ENCODE measurements around the gene ZNF879.

Gene ZNF879

DNA sequence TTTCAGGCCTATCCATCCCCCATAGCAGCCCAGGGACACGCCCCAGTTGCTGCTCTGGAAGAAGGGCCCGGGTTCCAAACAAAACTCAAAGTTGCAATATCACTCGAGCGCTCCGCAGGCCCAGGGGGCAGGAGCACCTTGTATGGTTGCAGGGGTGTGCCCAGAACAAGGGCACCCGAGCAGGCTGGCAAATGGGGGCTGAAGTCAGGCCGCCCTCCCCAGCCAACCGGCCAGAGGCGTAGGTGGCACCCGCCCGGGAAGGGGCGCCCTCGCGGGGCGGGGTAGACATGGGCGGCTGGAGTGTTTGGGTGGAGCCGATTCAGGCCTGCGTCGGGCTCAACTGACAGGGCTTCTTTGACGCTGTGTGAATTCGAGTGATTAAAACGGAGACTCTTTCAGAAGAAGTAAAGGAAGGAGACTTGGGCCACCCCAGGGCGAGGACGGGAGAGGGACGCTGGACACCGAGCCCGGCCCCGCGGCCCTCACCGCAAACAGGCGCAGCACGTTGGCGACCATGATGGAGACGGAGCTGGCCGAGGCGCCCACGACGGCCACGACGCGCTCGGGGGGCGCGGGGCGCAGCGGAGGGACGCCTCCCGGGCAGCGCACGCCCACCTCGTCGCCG, 29.5 kb upstream of the ZNF879 start:
- H3K4me3 ChIP-seq (ENCODE audit: insufficient read length, low read depth), result peak overlapping the region; percentile 53
- no peak for DNase-seq (ENCODE audit: low read depth, low spot score)
- peaks cover 49% of the 10 kb centered on the region for H3K27me3 ChIP-seq (ENCODE audit: insufficient read depth, insufficient read length)

GRCh38 chr5:178994580-178995340, 28.8 kb upstream of the ZNF879 start, which contains the start of gene GRM6:
Gene GRM6, minus strand, starts transcription at chr5:178995320. Its CDS starts 376 bp downstream, at chr5:178994944.
- peaks cover 49% of the 10 kb centered on the region for H3K27me3 ChIP-seq (ENCODE audit: insufficient read depth, insufficient read length)
- TF ChIP-seq SUZ12 (IDR thresholded peaks at IDR 0.05; ENCODE audit: extremely low read depth, insufficient read depth, insufficient read length), result no peak
- TF ChIP-seq YY1 (IDR thresholded peaks at IDR 0.05; ENCODE audit: insufficient read depth, insufficient read length), result no peak
- no peak for TF ChIP-seq ZNF274 (IDR thresholded peaks at IDR 0.05; ENCODE audit: low read depth, low read length)
- DNase-seq (ENCODE audit: low read depth, low spot score), result no peak
- peak within 1 kb of the TSS; percentile 53 for H3K4me3 ChIP-seq (ENCODE audit: insufficient read length, low read depth)
- no peaks in the 10 kb centered on the region for H3K36me3 ChIP-seq (ENCODE audit: insufficient read depth, insufficient read length, low read length)
- H3K4me1 ChIP-seq (ENCODE audit: insufficient read depth, insufficient read length), result no peaks in the 10 kb centered on the region
- no peaks in the 10 kb centered on the region for H3K9me3 ChIP-seq (ENCODE audit: insufficient read depth, low read length)
- peak within 1 kb of the TSS; percentile 72 for H3K9ac ChIP-seq (ENCODE audit: insufficient read length, low read depth)

More for the DNA sequence above, 29.5 kb upstream of the ZNF879 start:
- TF ChIP-seq ZNF274 (IDR thresholded peaks at IDR 0.05; ENCODE audit: low read depth, low read length), result no peak
- no peak for TF ChIP-seq SUZ12 (IDR thresholded peaks at IDR 0.05; ENCODE audit: extremely low read depth, insufficient read depth, insufficient read length)
- no peak for TF ChIP-seq YY1 (IDR thresholded peaks at IDR 0.05; ENCODE audit: insufficient read depth, insufficient read length)
- Histone ChIP-seq H3K36me3 (ENCODE audit: insufficient read depth, insufficient read length, low read length) (no peaks in the 10 kb centered on the region), H3K9me3 (ENCODE audit: insufficient read depth, low read length) (no peaks in the 10 kb centered on the region), H3K4me1 (ENCODE audit: insufficient read depth, insufficient read length) (no peaks in the 10 kb centered on the region), H3K9ac (ENCODE audit: insufficient read length, low read depth) (peak overlapping the region; percentile 72)

GRCh38 chr5:178995341-178995690, 28.3 kb upstream of the ZNF879 start:
- no peak for TF ChIP-seq YY1 (IDR thresholded peaks at IDR 0.05; ENCODE audit: insufficient read depth, insufficient read length)
- no peak for TF ChIP-seq SUZ12 (IDR thresholded peaks at IDR 0.05; ENCODE audit: extremely low read depth, insufficient read depth, insufficient read length)
- TF ChIP-seq ZNF274 (IDR thresholded peaks at IDR 0.05; ENCODE audit: low read depth, low read length), result no peak
- H3K27me3 ChIP-seq (ENCODE audit: insufficient read depth, insufficient read length), result peaks cover 49% of the 10 kb centered on the region
- H3K4me1 ChIP-seq (ENCODE audit: insufficient read depth, insufficient read length), result no peaks in the 10 kb centered on the region
- H3K36me3 ChIP-seq (ENCODE audit: insufficient read depth, insufficient read length, low read length), result no peaks in the 10 kb centered on the region
- no peaks in the 10 kb centered on the region for H3K9me3 ChIP-seq (ENCODE audit: insufficient read depth, low read length)
- peak overlapping the region; percentile 30 for H3K4me3 ChIP-seq (ENCODE audit: insufficient read length, low read depth)
- H3K9ac ChIP-seq (ENCODE audit: insufficient read length, low read depth), result no peak overlapping the region
- DNase-seq (ENCODE audit: low read depth, low spot score), result no peak

DNA sequence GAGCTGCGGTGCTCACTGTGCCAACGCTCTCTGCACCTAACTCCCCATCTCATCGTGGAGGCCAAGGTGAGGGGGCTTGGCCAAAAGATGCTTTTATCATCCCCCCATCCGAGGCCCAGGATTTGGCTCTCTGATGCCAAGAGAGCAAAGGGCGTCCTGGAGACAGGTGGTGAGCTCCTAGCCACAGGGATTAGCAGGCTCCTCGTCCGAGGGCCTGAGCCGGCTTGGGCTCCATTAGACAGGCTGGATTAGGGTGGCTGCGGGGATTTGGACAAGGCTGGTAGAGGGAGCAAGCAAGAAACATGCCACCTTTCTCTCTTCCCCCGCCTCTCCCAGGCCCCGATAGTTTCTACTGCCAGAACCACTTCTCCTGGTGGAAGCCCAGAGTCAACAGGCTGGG, 27.4 kb upstream of the ZNF879 start:
- Histone ChIP-seq H3K9ac (ENCODE audit: insufficient read length, low read depth) (no peak overlapping the region), H3K9me3 (ENCODE audit: insufficient read depth, low read length) (no peaks in the 10 kb centered on the region), H3K27me3 (ENCODE audit: insufficient read depth, insufficient read length) (peaks cover 49% of the 10 kb centered on the region), H3K4me1 (ENCODE audit: insufficient read depth, insufficient read length) (no peaks in the 10 kb centered on the region), H3K36me3 (ENCODE audit: insufficient read depth, insufficient read length, low read length) (no peaks in the 10 kb centered on the region), H3K4me3 (ENCODE audit: insufficient read length, low read depth) (no peak overlapping the region)
- no peak for TF ChIP-seq YY1 (IDR thresholded peaks at IDR 0.05; ENCODE audit: insufficient read depth, insufficient read length)
- no peak for TF ChIP-seq ZNF274 (IDR thresholded peaks at IDR 0.05; ENCODE audit: low read depth, low read length)
- no peak for TF ChIP-seq SUZ12 (IDR thresholded peaks at IDR 0.05; ENCODE audit: extremely low read depth, insufficient read depth, insufficient read length)
- DNase-seq (ENCODE audit: low read depth, low spot score), result no peak

GRCh38 chr5:178997191-178997590, 26.4 kb upstream of the ZNF879 start:
- TF ChIP-seq ZNF274 (IDR thresholded peaks at IDR 0.05; ENCODE audit: low read depth, low read length) (no peak), YY1 (IDR thresholded peaks at IDR 0.05; ENCODE audit: insufficient read depth, insufficient read length) (no peak), SUZ12 (IDR thresholded peaks at IDR 0.05; ENCODE audit: extremely low read depth, insufficient read depth, insufficient read length) (no peak)
- H3K9ac ChIP-seq (ENCODE audit: insufficient read length, low read depth), result no peak overlapping the region
- H3K9me3 ChIP-seq (ENCODE audit: insufficient read depth, low read length), result no peaks in the 10 kb centered on the region
- peaks cover 49% of the 10 kb centered on the region for H3K27me3 ChIP-seq (ENCODE audit: insufficient read depth, insufficient read length)
- H3K4me3 ChIP-seq (ENCODE audit: insufficient read length, low read depth), result no peak overlapping the region
- H3K36me3 ChIP-seq (ENCODE audit: insufficient read depth, insufficient read length, low read length), result no peaks in the 10 kb centered on the region
- H3K4me1 ChIP-seq (ENCODE audit: insufficient read depth, insufficient read length), result no peaks in the 10 kb centered on the region
- DNase-seq (ENCODE audit: low read depth, low spot score), result no peak

- Histone ChIP-seq H3K27me3 (ENCODE audit: insufficient read depth, insufficient read length) (peaks cover 41% of the 10 kb centered on the region), H3K9ac (ENCODE audit: insufficient read length, low read depth) (no peak overlapping the region), H3K4me3 (ENCODE audit: insufficient read length, low read depth) (no peak overlapping the region), H3K9me3 (ENCODE audit: insufficient read depth, low read length) (no peaks in the 10 kb centered on the region), H3K4me1 (ENCODE audit: insufficient read depth, insufficient read length) (no peaks in the 10 kb centered on the region), H3K36me3 (ENCODE audit: insufficient read depth, insufficient read length, low read length) (no peaks in the 10 kb centered on the region)
- TF ChIP-seq ZNF274 (IDR thresholded peaks at IDR 0.05; ENCODE audit: low read depth, low read length) (no peak), SUZ12 (IDR thresholded peaks at IDR 0.05; ENCODE audit: extremely low read depth, insufficient read depth, insufficient read length) (no peak), YY1 (IDR thresholded peaks at IDR 0.05; ENCODE audit: insufficient read depth, insufficient read length) (no peak)
- DNase-seq (ENCODE audit: low read depth, low spot score), result no peak
Measured at GRCh38 chr5:178998441-178998840, 25.2 kb upstream of the ZNF879 start.

DNA sequence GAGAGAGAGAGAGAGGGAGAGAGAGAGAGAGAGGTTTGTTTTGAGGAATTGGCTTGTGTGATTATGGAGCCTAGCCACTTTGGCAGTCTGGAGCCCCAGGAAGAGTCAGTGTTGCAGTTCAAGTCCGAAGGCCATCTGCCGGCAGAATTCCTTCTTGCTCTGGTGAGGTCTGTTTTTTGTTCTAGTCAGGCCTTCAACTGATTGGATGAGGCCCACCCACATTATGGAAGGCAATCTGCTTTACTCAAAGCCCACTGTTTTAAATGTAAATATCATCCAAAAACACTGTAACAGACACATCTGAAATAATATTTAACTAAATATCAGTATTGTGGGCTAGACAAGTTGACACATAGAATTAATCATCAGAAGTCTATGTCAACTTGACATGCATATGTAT, 17.0 kb upstream of the ZNF879 start:
- no peak for DNase-seq (ENCODE audit: low read depth, low spot score)
- Histone ChIP-seq H3K27me3 (ENCODE audit: insufficient read depth, insufficient read length) (no peaks in the 10 kb centered on the region), H3K9me3 (ENCODE audit: insufficient read depth, low read length) (peaks cover 3% of the 10 kb centered on the region; the same call in 1 of the 2 replicates), H3K4me3 (ENCODE audit: insufficient read length, low read depth) (no peak overlapping the region), H3K4me1 (ENCODE audit: insufficient read depth, insufficient read length) (no peaks in the 10 kb centered on the region), H3K36me3 (ENCODE audit: insufficient read depth, insufficient read length, low read length) (no peaks in the 10 kb centered on the region), H3K9ac (ENCODE audit: insufficient read length, low read depth) (no peak overlapping the region)
- TF ChIP-seq YY1 (IDR thresholded peaks at IDR 0.05; ENCODE audit: insufficient read depth, insufficient read length) (no peak), SUZ12 (IDR thresholded peaks at IDR 0.05; ENCODE audit: extremely low read depth, insufficient read depth, insufficient read length) (no peak), ZNF274 (IDR thresholded peaks at IDR 0.05; ENCODE audit: low read depth, low read length) (no peak)
